ENCODE results near the gene ARID3A. TPM values are rescaled to one million over a fixed set of nuclear protein-coding genes. Genes with fewer than 3 reads are reported as not detected.

ARID3A gene
- total and polyA plus RNA-seq, 2 donors (not counting 3 experiments of a cell fraction or from before 2014, with no cell fraction given) = 5.4 to 13.2 TPM

DNA sequence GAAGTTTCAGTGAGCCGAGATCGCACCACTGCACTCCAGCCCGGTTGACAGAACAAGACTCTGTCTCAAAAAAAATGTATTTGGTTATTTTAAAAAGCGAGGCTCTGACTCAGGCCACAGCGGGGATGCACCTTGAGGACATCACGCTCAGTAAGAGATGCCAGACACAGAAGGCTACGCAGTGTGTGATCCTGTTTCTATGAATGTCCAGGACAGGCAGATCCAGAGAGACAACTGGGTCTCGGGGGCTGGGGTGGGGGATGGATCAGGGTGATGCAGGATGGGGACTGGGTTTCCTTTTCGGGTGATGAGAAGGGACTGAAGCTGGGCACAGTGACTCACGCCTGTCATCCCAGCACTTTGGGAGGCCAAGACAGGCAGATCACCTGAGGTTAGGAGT, 38.2 kb upstream of the ARID3A start:
- FAIRE-seq (no peak), DNase-seq (ENCODE audit: low read depth, low spot score) (no peak)
- ChIA-PET CTCF (no interaction called here), POLR2A (no interaction called here)
- Histone ChIP-seq H3K36me3 (ENCODE audit: control insufficient read depth in 2 of 2, extremely low read depth in 1 of 2, insufficient read depth in 2 of 2, low read length in 2 of 2) (peaks cover 8 to 35% of the 10 kb centered on the region in 2 experiments), H3K27ac (ENCODE audit: insufficient read depth, low read depth, low read length) (no peak overlapping the region), H3K4me3 (replicated peaks in 1 of 3; ENCODE audit: insufficient read depth in 1 of 3, low read depth in 1 of 3, low read length in 3 of 3) (no peak overlapping the region), H3K27me3 (ENCODE audit: control insufficient read depth in 2 of 2, insufficient read depth in 2 of 2, low read length in 2 of 2) (no peaks in the 10 kb centered on the region), H4K20me1 (replicated peaks; ENCODE audit: control insufficient read depth, extremely low read depth, insufficient read depth, low read length) (no peaks in the 10 kb centered on the region), H3K4me1 (ENCODE audit: control insufficient read depth, extremely low read depth, insufficient read depth, low read length) (no peaks in the 10 kb centered on the region), H3K79me2 (ENCODE audit: control insufficient read depth, insufficient read depth, low read length) (peaks cover 5% of the 10 kb centered on the region), H3K9me3 (replicated peaks; ENCODE audit: control insufficient read depth, insufficient read depth, low read length) (no peaks in the 10 kb centered on the region), H3K4me2 (ENCODE audit: insufficient read depth, low read length) (no peak overlapping the region), H2AFZ (ENCODE audit: low read depth, low read length) (no peak overlapping the region), H3K9ac (replicated peaks; ENCODE audit: extremely low read depth, insufficient read depth, low read length) (no peak overlapping the region), H3K9me1 (replicated peaks; ENCODE audit: control insufficient read depth, extremely low read depth, insufficient read depth, low read length) (no peaks in the 10 kb centered on the region)
- TF ChIP-seq EZH2 (IDR thresholded peaks at IDR 0.05; ENCODE audit: borderline replicate concordance, low read depth, low read length, severe bottlenecking) (no peak), FOS (IDR thresholded peaks at IDR 0.05; ENCODE audit: borderline replicate concordance, insufficient read depth, low read length) (no peak), MYC (IDR thresholded peaks at IDR 0.05; ENCODE audit: low read depth, low read length) (no peak), GATA2 (IDR thresholded peaks at IDR 0.05; ENCODE audit: insufficient read depth, insufficient read length, low read depth, low read length) (no peak), JUN (IDR thresholded peaks at IDR 0.05; ENCODE audit: borderline replicate concordance, insufficient read depth, insufficient read length, low read depth) (no peak), POLR2A (IDR thresholded peaks at IDR 0.05; ENCODE audit: low read depth, low read length) (no peak), POLR2AphosphoS5 (IDR thresholded peaks at IDR 0.05; ENCODE audit: insufficient read depth, low read depth, low read length) (no peak)
- TF ChIP-seq, protein P1, sequence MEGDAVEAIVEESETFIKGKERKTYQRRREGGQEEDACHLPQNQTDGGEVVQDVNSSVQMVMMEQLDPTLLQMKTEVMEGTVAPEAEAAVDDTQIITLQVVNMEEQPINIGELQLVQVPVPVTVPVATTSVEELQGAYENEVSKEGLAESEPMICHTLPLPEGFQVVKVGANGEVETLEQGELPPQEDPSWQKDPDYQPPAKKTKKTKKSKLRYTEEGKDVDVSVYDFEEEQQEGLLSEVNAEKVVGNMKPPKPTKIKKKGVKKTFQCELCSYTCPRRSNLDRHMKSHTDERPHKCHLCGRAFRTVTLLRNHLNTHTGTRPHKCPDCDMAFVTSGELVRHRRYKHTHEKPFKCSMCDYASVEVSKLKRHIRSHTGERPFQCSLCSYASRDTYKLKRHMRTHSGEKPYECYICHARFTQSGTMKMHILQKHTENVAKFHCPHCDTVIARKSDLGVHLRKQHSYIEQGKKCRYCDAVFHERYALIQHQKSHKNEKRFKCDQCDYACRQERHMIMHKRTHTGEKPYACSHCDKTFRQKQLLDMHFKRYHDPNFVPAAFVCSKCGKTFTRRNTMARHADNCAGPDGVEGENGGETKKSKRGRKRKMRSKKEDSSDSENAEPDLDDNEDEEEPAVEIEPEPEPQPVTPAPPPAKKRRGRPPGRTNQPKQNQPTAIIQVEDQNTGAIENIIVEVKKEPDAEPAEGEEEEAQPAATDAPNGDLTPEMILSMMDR (IDR thresholded peaks at IDR 0.05; ENCODE audit: extremely low read depth in 1 of 2, insufficient read depth in 1 of 2, low read depth in 1 of 2, low read length in 2 of 2) = no peak
- TF ChIP-seq, protein P2, sequence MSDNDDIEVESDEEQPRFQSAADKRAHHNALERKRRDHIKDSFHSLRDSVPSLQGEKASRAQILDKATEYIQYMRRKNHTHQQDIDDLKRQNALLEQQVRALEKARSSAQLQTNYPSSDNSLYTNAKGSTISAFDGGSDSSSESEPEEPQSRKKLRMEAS (IDR thresholded peaks at IDR 0.05; ENCODE audit: insufficient read depth, insufficient read length) = no peak
- intact Hi-C loops (cut with micrococcal nuclease) (no loop called here), dilution Hi-C loops (cut with MboI; ENCODE audit: extremely low pct_ligation_motif_present, low sequenced_read_pairs) (no loop called here)
- no TSS peak for BruUV-seq (replicated peaks)
